ENCODE data around the gene CDKN1C. TPM values are rescaled to one million over a fixed set of nuclear protein-coding genes. Genes with fewer than 3 reads are reported as not detected.

CDKN1C gene
- total RNA-seq: 13.1 TPM
- polyA plus RNA-seq: 23.8 TPM
- long read RNA-seq, donor 1, partial matches to known transcripts: 0 of 1 reads
- long read RNA-seq, donor 1, other reads (novel, unspliced or antisense): 0 of 1 reads
- long read RNA-seq, donor 2: 0 reads
- long read RNA-seq, donor 3, partial matches to known transcripts: 0 of 6 reads
- long read RNA-seq, donor 3, other reads (novel, unspliced or antisense): 0 of 6 reads
- long read RNA-seq, donor 4, transcript CDKN1C-204 (4 exons, 1,771 nt): major isoform, 5 of 9 reads
- long read RNA-seq, donor 4, partial matches to known transcripts: 0 of 9 reads
- long read RNA-seq, donor 4, other reads (novel, unspliced or antisense): 0 of 9 reads
- long read RNA-seq, donor 5, transcript CDKN1C-203 (3 exons, 1,930 nt): minor isoform, 10 of 37 reads
- long read RNA-seq, donor 5, transcript CDKN1C-205 (2 exons, 944 nt): minor isoform, 6 of 37 reads
- long read RNA-seq, donor 5, transcript CDKN1C-204 (4 exons, 1,771 nt): major isoform, 18 of 37 reads
- long read RNA-seq, donor 5, partial matches to known transcripts: 0 of 37 reads
- long read RNA-seq, donor 5, other reads (novel, unspliced or antisense): 0 of 37 reads
- long read RNA-seq, donor 6, transcript CDKN1C-204 (4 exons, 1,771 nt): major isoform, 6 of 10 reads
- long read RNA-seq, donor 6, partial matches to known transcripts: 0 of 10 reads
- long read RNA-seq, donor 6, other reads (novel, unspliced or antisense): 0 of 10 reads
- long read RNA-seq, donor 7, partial matches to known transcripts: 0 of 12 reads
- long read RNA-seq, donor 7, other reads (novel, unspliced or antisense): 0 of 12 reads
- long read RNA-seq, donor 8, partial matches to known transcripts: 0 of 7 reads
- long read RNA-seq, donor 8, other reads (novel, unspliced or antisense): 0 of 7 reads
- long read RNA-seq, donor 9, transcript CDKN1C-204 (4 exons, 1,771 nt): major isoform, 6 of 24 reads
- long read RNA-seq, donor 9, partial matches to known transcripts: 11 of 24 reads
- long read RNA-seq, donor 9, other reads (novel, unspliced or antisense): 0 of 24 reads
- long read RNA-seq, donor 10, transcript CDKN1C-204 (4 exons, 1,771 nt): major isoform, 8 of 20 reads
- long read RNA-seq, donor 10, partial matches to known transcripts: 8 of 20 reads
- long read RNA-seq, donor 10, other reads (novel, unspliced or antisense): 0 of 20 reads

DNA sequence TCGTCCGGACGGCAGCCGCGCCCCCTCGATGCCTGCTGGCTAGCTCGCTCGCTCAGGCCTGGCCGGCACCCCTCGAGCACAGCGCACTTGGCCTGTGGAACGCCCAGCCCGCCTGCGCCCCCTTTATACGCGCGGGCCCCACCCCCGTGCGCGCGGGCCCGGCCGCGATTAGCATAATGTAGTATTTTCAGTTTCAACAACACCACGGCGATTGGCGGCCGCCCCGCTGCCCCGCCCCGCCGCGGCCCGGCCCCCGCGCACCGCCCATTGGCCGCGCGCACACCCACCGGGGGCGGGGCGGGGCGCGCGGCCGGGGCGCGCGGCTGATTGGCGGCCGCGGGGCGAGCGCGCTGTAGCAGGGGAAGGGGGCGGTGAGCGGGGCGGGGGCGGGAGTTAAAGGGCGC, at the start of gene CDKN1C:
CDKN1C (minus strand) TSS at position 98 of the 404 bp plus-strand sequence. CDS start 319 bp downstream, outside the sequence.
- peak within 1 kb of the TSS in 1 of 2 donors; percentile 31 for H3K27ac ChIP-seq (ENCODE audit: low read depth in 1 of 2, low read length in 1 of 2)
- H3K27me3 ChIP-seq (ENCODE audit: control insufficient read depth in 2 of 2, insufficient read depth in 1 of 2, low read length in 1 of 2): peaks cover 45 to 47% of the 10 kb centered on the region in 2 donors
- WGBS: under 1% methylated on average over 61 of the region's 61 CpGs
- peaks cover 1 to 6% of the 10 kb centered on the region in 2 donors for H3K9me3 ChIP-seq (ENCODE audit: control insufficient read depth in 2 of 2, insufficient read depth in 1 of 2, low read length in 1 of 2)
- H3K4me1 ChIP-seq (ENCODE audit: control insufficient read depth in 2 of 2, insufficient read depth in 2 of 2, low read length in 2 of 2): peaks cover 14 to 64% of the 10 kb centered on the region in 2 donors
- peak in 7 of 9 donors; percentile 57 to 92 (median 78) for DNase-seq (ENCODE audit: low read depth in 6 of 9, low spot score in 9 of 9)
- H3K4me3 ChIP-seq (ENCODE audit: low read length in 2 of 2): peak within 1 kb of the TSS; percentile 50 to 53
- H3K36me3 ChIP-seq (ENCODE audit: control insufficient read depth in 2 of 2, insufficient read depth in 2 of 2, low read length in 1 of 2): no peaks in the 10 kb centered on the region

DNA sequence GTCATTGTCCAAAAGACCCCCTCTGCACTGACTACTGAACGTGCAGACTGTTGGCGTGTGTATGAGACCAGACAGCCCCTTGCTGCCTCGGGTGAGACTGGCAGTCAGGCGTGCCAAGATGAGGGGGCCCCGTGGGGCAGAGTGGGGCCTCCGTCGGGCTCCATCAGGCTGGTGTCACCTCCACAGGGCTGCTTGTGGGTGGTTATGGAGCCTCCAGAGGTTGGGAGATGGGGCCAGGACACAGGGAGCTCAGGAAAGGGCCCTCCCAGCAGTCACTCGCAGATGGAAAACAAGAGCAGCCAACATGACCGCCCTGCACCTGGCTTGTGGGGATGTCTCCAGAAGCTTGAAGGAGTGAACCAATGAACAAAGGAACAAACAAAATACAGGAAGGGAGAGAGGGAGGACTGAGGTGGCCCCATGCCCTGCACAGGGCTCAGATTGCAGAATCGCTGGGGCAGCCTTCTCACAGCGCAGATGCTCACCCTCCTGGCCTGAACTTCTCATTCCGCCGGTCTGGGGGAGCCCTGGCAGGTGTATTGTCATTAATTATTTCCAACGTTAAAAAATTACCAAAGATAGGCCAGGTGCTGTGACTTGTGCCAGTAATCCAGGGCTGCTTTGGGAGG, 49.1 kb upstream of the CDKN1C start:
- 94% methylated on average over 14 of the region's 14 CpGs for WGBS
- H3K9me3 ChIP-seq (ENCODE audit: control insufficient read depth in 2 of 2, insufficient read depth in 1 of 2, low read length in 1 of 2): peaks cover 9 to 22% of the 10 kb centered on the region in 2 donors
- peaks cover 19 to 38% of the 10 kb centered on the region in 2 donors for H3K27me3 ChIP-seq (ENCODE audit: control insufficient read depth in 2 of 2, insufficient read depth in 1 of 2, low read length in 1 of 2)
- peaks cover 0 to 12% of the 10 kb centered on the region in 2 donors for H3K4me1 ChIP-seq (ENCODE audit: control insufficient read depth in 2 of 2, insufficient read depth in 2 of 2, low read length in 2 of 2)
- H3K4me3 ChIP-seq (ENCODE audit: low read length in 2 of 2): no peak overlapping the region
- H3K36me3 ChIP-seq (ENCODE audit: control insufficient read depth in 2 of 2, insufficient read depth in 2 of 2, low read length in 1 of 2): no peaks in the 10 kb centered on the region
- no peak overlapping the region for H3K27ac ChIP-seq (ENCODE audit: low read depth in 1 of 2, low read length in 1 of 2)
- DNase-seq (ENCODE audit: low read depth in 6 of 9, low spot score in 9 of 9): no peak

- Histone ChIP-seq H3K27ac (ENCODE audit: low read depth in 1 of 2, low read length in 1 of 2) (no peak overlapping the region), H3K36me3 (ENCODE audit: control insufficient read depth in 2 of 2, insufficient read depth in 2 of 2, low read length in 1 of 2) (no peaks in the 10 kb centered on the region), H3K27me3 (ENCODE audit: control insufficient read depth in 2 of 2, insufficient read depth in 1 of 2, low read length in 1 of 2) (peaks cover 25 to 44% of the 10 kb centered on the region in 2 donors), H3K4me1 (ENCODE audit: control insufficient read depth in 2 of 2, insufficient read depth in 2 of 2, low read length in 2 of 2) (peaks cover under 1 to 13% of the 10 kb centered on the region in 2 donors), H3K4me3 (ENCODE audit: low read length in 2 of 2) (no peak overlapping the region), H3K9me3 (ENCODE audit: control insufficient read depth in 2 of 2, insufficient read depth in 1 of 2, low read length in 1 of 2) (peaks cover 6 to 15% of the 10 kb centered on the region in 2 donors)
- 96% methylated on average over 7 of the region's 7 CpGs for WGBS
- no peak for DNase-seq (ENCODE audit: low read depth in 6 of 9, low spot score in 9 of 9)
These were observed 48.5 kb upstream of the CDKN1C start for GRCh38 chr11:2934021-2934550.

DNA sequence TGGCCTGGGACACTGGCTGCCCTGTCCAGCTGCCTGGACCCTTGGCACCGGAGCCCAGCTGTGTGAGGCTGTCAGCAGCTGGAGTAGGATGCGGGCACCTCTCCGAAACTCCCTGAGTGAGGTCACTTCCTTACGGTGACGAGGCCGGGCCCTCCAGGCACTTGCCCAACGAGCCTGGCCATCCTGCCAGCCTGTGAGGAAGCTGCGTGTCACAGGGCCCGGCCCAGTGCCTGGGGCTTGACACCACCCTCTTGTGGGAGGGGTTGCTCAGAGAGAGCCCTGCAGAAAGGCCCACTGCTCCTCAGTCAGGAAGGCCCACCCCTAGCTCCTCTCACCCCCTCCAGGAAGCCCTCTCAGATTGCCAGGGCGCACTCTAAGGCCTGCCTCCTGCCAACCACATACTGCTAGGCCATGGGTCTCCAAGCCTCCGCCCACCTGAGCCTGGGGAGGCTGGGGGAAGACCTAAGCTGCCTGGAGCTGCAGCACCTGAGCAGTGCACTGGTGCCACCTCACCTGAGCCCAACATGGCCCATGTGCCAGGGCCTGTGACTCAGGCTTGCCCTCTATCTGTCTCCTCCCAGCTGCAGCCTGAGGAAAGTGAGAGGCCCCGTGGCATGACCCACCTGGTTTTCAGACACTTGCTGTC, 47.9 kb upstream of the CDKN1C start:
- H3K27me3 ChIP-seq (ENCODE audit: control insufficient read depth in 2 of 2, insufficient read depth in 1 of 2, low read length in 1 of 2): peaks cover 31 to 50% of the 10 kb centered on the region in 2 donors
- 43% methylated on average over 12 of the region's 12 CpGs for WGBS
- H3K36me3 ChIP-seq (ENCODE audit: control insufficient read depth in 2 of 2, insufficient read depth in 2 of 2, low read length in 1 of 2): no peaks in the 10 kb centered on the region
- H3K4me3 ChIP-seq (ENCODE audit: low read length in 2 of 2): no peak overlapping the region
- peaks cover 2 to 13% of the 10 kb centered on the region in 2 donors for H3K4me1 ChIP-seq (ENCODE audit: control insufficient read depth in 2 of 2, insufficient read depth in 2 of 2, low read length in 2 of 2)
- peaks cover 4 to 13% of the 10 kb centered on the region in 2 donors for H3K9me3 ChIP-seq (ENCODE audit: control insufficient read depth in 2 of 2, insufficient read depth in 1 of 2, low read length in 1 of 2)
- DNase-seq (ENCODE audit: low read depth in 6 of 9, low spot score in 9 of 9): peak in 1 of 9 donors; percentile 36
- H3K27ac ChIP-seq (ENCODE audit: low read depth in 1 of 2, low read length in 1 of 2): no peak overlapping the region

DNA sequence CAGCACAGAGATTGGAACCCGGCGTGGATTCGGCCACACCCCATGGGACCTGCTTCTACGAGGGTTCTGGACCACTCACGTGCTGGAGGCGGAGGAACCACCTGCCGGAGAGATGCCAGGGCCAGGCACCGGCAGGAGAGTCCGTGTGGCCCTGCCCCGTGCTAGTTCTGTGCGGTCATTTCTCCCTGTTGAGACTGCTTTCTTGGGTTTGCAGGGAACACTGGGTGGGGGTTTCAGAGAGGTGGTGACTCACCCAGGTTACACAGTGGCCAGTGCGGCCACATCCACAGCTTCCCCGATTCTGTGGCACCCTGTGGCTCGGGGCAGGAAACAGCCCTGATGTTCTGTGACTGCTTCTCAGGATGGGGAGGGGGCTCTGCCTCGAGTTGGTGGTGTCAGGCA, 47.3 kb upstream of the CDKN1C start:
- WGBS: 73% methylated on average over 15 of the region's 15 CpGs

DNA sequence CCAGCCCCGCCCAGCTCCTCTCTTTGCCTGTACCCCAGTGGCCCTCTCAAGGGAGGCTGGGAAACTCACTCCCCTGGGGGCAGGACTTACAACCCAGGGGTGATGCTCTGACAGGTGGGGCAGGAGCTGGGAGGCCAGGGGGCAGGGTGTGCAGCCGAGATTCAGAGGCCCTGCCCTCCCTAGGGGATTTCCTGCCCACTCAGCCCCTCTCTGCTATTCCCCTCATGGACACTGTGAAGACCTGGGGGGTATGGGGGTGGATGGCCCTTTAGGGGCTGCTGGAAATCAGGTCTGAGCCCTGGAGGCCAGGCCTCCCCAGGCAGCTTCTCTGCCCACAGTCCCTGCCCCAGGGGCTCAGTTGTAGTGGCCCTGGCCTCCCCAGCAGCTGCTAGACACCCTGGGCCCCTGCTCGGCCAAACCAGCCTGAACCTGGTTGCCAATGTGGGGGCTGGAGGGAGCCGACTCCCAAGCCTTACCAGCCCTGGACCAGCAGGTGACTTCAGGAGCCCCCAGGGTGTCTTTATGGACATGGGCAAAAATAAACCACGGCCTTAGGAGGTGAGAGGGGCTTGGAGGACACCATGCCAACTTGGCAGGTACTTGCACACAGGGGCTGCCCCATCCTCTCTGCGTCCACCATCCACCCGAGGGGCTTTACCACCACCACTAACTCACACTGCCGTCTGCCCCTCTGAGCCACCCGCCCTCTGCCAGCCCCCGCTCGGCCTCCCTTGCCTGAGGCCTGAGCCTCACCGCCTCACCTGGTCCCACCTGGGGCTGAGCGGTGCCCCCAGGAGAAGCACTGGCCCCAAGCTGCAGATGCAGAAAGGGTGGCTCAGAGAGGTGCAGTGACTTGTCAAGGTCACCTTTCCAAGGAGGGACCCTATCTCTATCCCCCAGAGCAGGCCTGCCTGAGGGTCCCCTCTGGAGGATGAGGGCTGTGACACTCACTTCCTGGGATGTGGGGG, 46.5 kb upstream of the CDKN1C start:
- H3K4me1 ChIP-seq (ENCODE audit: control insufficient read depth in 2 of 2, insufficient read depth in 2 of 2, low read length in 2 of 2): peaks cover 2 to 13% of the 10 kb centered on the region in 2 donors
- H3K27me3 ChIP-seq (ENCODE audit: control insufficient read depth in 2 of 2, insufficient read depth in 1 of 2, low read length in 1 of 2): peaks cover 45 to 65% of the 10 kb centered on the region in 2 donors
- H3K27ac ChIP-seq (ENCODE audit: low read depth in 1 of 2, low read length in 1 of 2): no peak overlapping the region
- H3K9me3 ChIP-seq (ENCODE audit: control insufficient read depth in 2 of 2, insufficient read depth in 1 of 2, low read length in 1 of 2): peaks cover 1 to 10% of the 10 kb centered on the region in 2 donors
- H3K4me3 ChIP-seq (ENCODE audit: low read length in 2 of 2): no peak overlapping the region
- DNase-seq (ENCODE audit: low read depth in 6 of 9, low spot score in 9 of 9): no peak
- 85% methylated on average over 13 of the region's 13 CpGs for WGBS
- no peaks in the 10 kb centered on the region for H3K36me3 ChIP-seq (ENCODE audit: control insufficient read depth in 2 of 2, insufficient read depth in 2 of 2, low read length in 1 of 2)

More for the DNA sequence above, 47.3 kb upstream of the CDKN1C start:
- Histone ChIP-seq H3K27ac (ENCODE audit: low read depth in 1 of 2, low read length in 1 of 2) (no peak overlapping the region), H3K4me3 (ENCODE audit: low read length in 2 of 2) (no peak overlapping the region), H3K4me1 (ENCODE audit: control insufficient read depth in 2 of 2, insufficient read depth in 2 of 2, low read length in 2 of 2) (peaks cover 2 to 13% of the 10 kb centered on the region in 2 donors), H3K36me3 (ENCODE audit: control insufficient read depth in 2 of 2, insufficient read depth in 2 of 2, low read length in 1 of 2) (no peaks in the 10 kb centered on the region), H3K27me3 (ENCODE audit: control insufficient read depth in 2 of 2, insufficient read depth in 1 of 2, low read length in 1 of 2) (peaks cover 37 to 57% of the 10 kb centered on the region in 2 donors), H3K9me3 (ENCODE audit: control insufficient read depth in 2 of 2, insufficient read depth in 1 of 2, low read length in 1 of 2) (peaks cover 4 to 13% of the 10 kb centered on the region in 2 donors)
- no peak for DNase-seq (ENCODE audit: low read depth in 6 of 9, low spot score in 9 of 9)

DNA sequence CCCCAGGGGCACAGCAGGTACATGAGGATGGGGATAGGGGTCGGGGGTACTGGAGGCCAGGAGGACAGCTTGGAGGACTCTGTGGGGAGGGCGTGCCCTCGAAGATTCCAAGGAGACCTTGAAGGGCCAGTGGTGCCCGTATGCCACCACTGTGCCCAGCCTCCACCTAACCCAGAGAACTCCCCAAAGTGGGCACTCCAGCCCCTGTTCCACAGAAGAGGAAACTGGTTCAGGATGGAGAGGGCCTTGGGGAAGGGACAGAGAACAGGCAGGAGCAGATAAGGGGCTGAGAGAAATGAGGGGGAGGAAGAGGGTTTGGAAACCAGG, 45.8 kb upstream of the CDKN1C start:
- peaks cover 2 to 15% of the 10 kb centered on the region in 2 donors for H3K9me3 ChIP-seq (ENCODE audit: control insufficient read depth in 2 of 2, insufficient read depth in 1 of 2, low read length in 1 of 2)
- H3K27me3 ChIP-seq (ENCODE audit: control insufficient read depth in 2 of 2, insufficient read depth in 1 of 2, low read length in 1 of 2): peaks cover 51 to 71% of the 10 kb centered on the region in 2 donors
- H3K36me3 ChIP-seq (ENCODE audit: control insufficient read depth in 2 of 2, insufficient read depth in 2 of 2, low read length in 1 of 2): no peaks in the 10 kb centered on the region
- H3K4me1 ChIP-seq (ENCODE audit: control insufficient read depth in 2 of 2, insufficient read depth in 2 of 2, low read length in 2 of 2): peaks cover 2 to 13% of the 10 kb centered on the region in 2 donors
- WGBS: 92% methylated on average over 4 of the region's 4 CpGs
- no peak overlapping the region for H3K27ac ChIP-seq (ENCODE audit: low read depth in 1 of 2, low read length in 1 of 2)
- DNase-seq (ENCODE audit: low read depth in 6 of 9, low spot score in 9 of 9): no peak
- no peak overlapping the region for H3K4me3 ChIP-seq (ENCODE audit: low read length in 2 of 2)

Measured in thymus (tissue), 14 donors.